ENCODE results near the gene PPT2. TPM values are rescaled to one million over a fixed set of nuclear protein-coding genes. Genes with fewer than 3 reads are reported as not detected.
A peak's percentile ranks its signal among the peaks of the same experiment; 100 is the strongest.

Gene PPT2
- total and polyA plus RNA-seq, 2 of the 8 experiments (the other 6 are each of a cell fraction or from before 2014, with no cell fraction given), result 24.1 to 39.5 TPM

DNA sequence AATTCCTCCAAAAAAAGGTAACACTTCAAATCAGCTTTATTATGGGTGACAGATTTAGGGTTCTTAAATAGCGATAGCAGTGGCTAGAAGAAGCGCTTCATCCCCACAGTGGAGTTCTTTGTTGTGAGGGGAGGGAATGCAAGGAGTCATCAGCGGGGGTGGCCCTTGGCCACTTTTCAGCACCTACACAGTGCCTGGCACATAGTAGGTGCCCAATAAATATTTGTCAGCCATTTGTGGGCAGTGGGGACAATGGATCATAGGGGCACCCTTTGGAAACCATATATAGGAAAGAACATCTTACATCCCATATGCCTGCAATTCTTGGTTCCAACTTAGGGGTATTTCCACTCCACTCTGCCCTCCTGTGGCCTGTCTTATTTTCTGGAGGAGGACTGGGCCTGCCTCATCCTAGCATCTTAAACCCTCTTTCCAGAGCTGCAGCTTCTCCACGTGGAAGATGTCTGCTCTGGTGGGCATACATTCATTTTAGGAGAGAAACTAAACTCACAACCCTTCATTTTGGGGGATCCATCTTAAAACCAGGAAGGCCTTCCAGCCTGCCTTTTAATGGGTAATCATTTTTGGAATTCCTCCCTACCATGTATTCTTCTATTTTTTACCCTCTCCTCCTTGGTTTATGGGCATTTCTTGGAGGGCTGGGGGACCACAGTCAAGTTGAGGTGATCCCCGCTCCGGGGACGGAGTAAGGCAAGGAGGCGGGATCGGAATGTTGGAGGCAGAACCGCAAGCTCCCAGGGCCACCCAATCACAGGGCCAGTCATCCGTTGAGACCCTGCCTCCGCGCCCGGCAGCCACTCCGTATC lies 41.1 kb downstream of the PPT2 start:
- peak overlapping the region; percentile 97 for H2AK5ac ChIP-seq (ENCODE audit: low read depth, low read length)
- no peaks in the 10 kb centered on the region for H3K36me3 ChIP-seq (ENCODE audit: control insufficient read depth in 2 of 4, insufficient read depth in 4 of 4, low read length in 3 of 4)
- no peaks in the 10 kb centered on the region for H3K27me3 ChIP-seq (replicated peaks in 1 of 4; ENCODE audit: control insufficient read depth in 3 of 4, extremely low read depth in 1 of 4, insufficient read depth in 3 of 4, low read length in 3 of 4)
- no peaks in the 10 kb centered on the region for H4K20me1 ChIP-seq (replicated peaks in 1 of 2; ENCODE audit: control insufficient read depth in 1 of 2, insufficient read depth in 2 of 2, low read length in 2 of 2)
- H3K23me2 ChIP-seq (ENCODE audit: low read depth, low read length), result peaks cover 7% of the 10 kb centered on the region; the same call in 1 of the 2 replicates
- H2AFZ ChIP-seq (ENCODE audit: low read length), result no peak overlapping the region
- H2BK5ac ChIP-seq (ENCODE audit: low read depth, low read length), result peak overlapping the region; percentile 86
- peak; percentile 69 for FAIRE-seq
- peak overlapping the region; percentile 86 for H3K27ac ChIP-seq (ENCODE audit: low read depth, low read length)
- peak overlapping the region; percentile 36 to 61 (median 58); a peak in 7 of 8 replicates for H3K4me3 ChIP-seq (ENCODE audit: extremely low read depth in 1 of 4, insufficient read depth in 2 of 4, low read depth in 3 of 4, low read length in 4 of 4)
- H2BK12ac ChIP-seq (ENCODE audit: low read depth, low read length), result peak overlapping the region; percentile 76; the same call in 1 of the 2 replicates
- H4K8ac ChIP-seq (ENCODE audit: extremely low read depth, insufficient read depth, low read length), result no peak overlapping the region
- peak overlapping the region; percentile 94 for H2BK120ac ChIP-seq (replicated peaks; ENCODE audit: low read depth, low read length)
- peak overlapping the region; percentile 95 for H3K18ac ChIP-seq (ENCODE audit: extremely low read depth, low read length)
- peak overlapping the region; percentile 67 for H4K91ac ChIP-seq (replicated peaks; ENCODE audit: insufficient read length, low read length)
- peaks cover 8 to 42% (median 24%) of the 10 kb centered on the region in 4 experiments for H3K4me1 ChIP-seq (replicated peaks in 1 of 4; ENCODE audit: control insufficient read depth in 3 of 4, insufficient read depth in 4 of 4, low read length in 3 of 4)
- no peaks in the 10 kb centered on the region; the same call in 1 of the 2 replicates for H3K79me1 ChIP-seq (ENCODE audit: low read depth, low read length)
- peak overlapping the region; percentile 77 to 89 for H3K4me2 ChIP-seq (ENCODE audit: insufficient read depth in 1 of 2, low read depth in 2 of 2, low read length in 2 of 2)
- no peak overlapping the region for H2BK15ac ChIP-seq (ENCODE audit: low read length)
- no peaks in the 10 kb centered on the region for H3K9me3 ChIP-seq (ENCODE audit: insufficient read depth in 2 of 2, low read depth in 1 of 2, low read length in 1 of 2)
- 23% methylated on average over 13 of the region's 15 CpGs; no CpG with 5 or more reads in 1 of the 2 experiments for WGBS, 2 experiments (ENCODE audit: extremely low coverage in 1 of 2, insufficient coverage in 1 of 2, insufficient read length in 1 of 2, insufficient replicate concordance in 2 of 2, low coverage in 1 of 2, low lambda C conversion rate in 2 of 2, missing lambda C conversion rate in 1 of 2)
- H3K14ac ChIP-seq (ENCODE audit: insufficient read length), result no peak overlapping the region
- no peak overlapping the region for H2BK20ac ChIP-seq (ENCODE audit: low read length)
- no peak for DNase-seq (ENCODE audit: low read depth in 1 of 2, low spot score in 2 of 2)
- H3K79me2 ChIP-seq (ENCODE audit: control insufficient read depth in 1 of 2, insufficient read depth in 2 of 2, low read length in 2 of 2), result no peaks in the 10 kb centered on the region; a peak in 1 of 4 replicates
- H4K5ac ChIP-seq (ENCODE audit: insufficient read length, low read depth, low read length), result peak overlapping the region; percentile 24
- peak overlapping the region; percentile 70 for H3K56ac ChIP-seq (replicated peaks; ENCODE audit: insufficient read length, low read depth, low read length)
- ChIA-PET CTCF (ENCODE audit: partially characterized antibody) (interaction anchor here (0.6 to 1.3 kb wide), 8 partner anchors 15 to 521 kb away, joined by 3 to 5 read pairs (median 3); no protein-coding TSS in a partner anchor), POLR2A (ENCODE audit: partially characterized antibody) (interaction anchor here (0.6 to 13.3 kb wide), 17 partner anchors 9 to 777 kb away, joined by 3 to 194 read pairs (median 4); partner anchors contain the start of genes AGPAT1, ATF6B, DXO and FKBPL)
- H3K9ac ChIP-seq (replicated peaks in 1 of 4; ENCODE audit: extremely low read depth in 1 of 4, low read depth in 3 of 4, low read length in 3 of 4), result peak overlapping the region in 3 of 4 experiments; percentile 62 to 67 (median 63); a peak in 6 of 7 replicates
- no peak overlapping the region for H3K23ac ChIP-seq (ENCODE audit: insufficient read length)
- peak overlapping the region; percentile 61 for H3K4ac ChIP-seq (replicated peaks; ENCODE audit: insufficient read length, low read depth, low read length)
- TF ChIP-seq POLR2AphosphoS5 (IDR thresholded peaks at IDR 0.05; ENCODE audit: low read depth, low read length), result peak; percentile 78
- peak; percentile 77 for TF ChIP-seq TBP (IDR thresholded peaks at IDR 0.05; ENCODE audit: low read depth, low read length)
- TF ChIP-seq CTBP2 (IDR thresholded peaks at IDR 0.05; ENCODE audit: borderline replicate concordance, insufficient read depth, insufficient read length, low read length), result no peak
- peak; percentile 42; the same call in 1 of the 2 replicates for TF ChIP-seq SP1 (IDR thresholded peaks at IDR 0.05; ENCODE audit: low read depth, low read length)
- peak; percentile 72 for TF ChIP-seq TEAD4 (IDR thresholded peaks at IDR 0.05; ENCODE audit: low read depth, low read length)
- no peak for TF ChIP-seq NANOG (IDR thresholded peaks at IDR 0.05; ENCODE audit: insufficient read depth, low read depth, low read length, poor library complexity, severe bottlenecking)
- 0 out of 2 replicates have a peak, but pooled peaks have one; percentile 22 for TF ChIP-seq TAF1 (IDR thresholded peaks at IDR 0.05; ENCODE audit: low read depth, low read length)
- TF ChIP-seq CHD1 (IDR thresholded peaks at IDR 0.05; ENCODE audit: low read depth, low read length), result 0 out of 2 replicates have a peak, but pooled peaks have one; percentile 19
- no peak for TF ChIP-seq JUN (IDR thresholded peaks at IDR 0.05; ENCODE audit: low read depth, low read length)
- TF ChIP-seq RAD21 (IDR thresholded peaks at IDR 0.05 in 1 of 2, conservative IDR thresholded peaks at IDR 0.05 in 1 of 2; ENCODE audit: low read depth in 2 of 2, low read length in 2 of 2), result peak in 1 of 2 experiments; percentile 41; a peak in 2 of 4 replicates

Data from H1 (cell line).